Measurements from ENCODE around the gene STARD10.
"Not testable (repeated sequence)": the region's sequence is repeated elsewhere in the genome, so short reads cannot be mapped to it uniquely, and the experiment has no call there.

Gene STARD10

DNA sequence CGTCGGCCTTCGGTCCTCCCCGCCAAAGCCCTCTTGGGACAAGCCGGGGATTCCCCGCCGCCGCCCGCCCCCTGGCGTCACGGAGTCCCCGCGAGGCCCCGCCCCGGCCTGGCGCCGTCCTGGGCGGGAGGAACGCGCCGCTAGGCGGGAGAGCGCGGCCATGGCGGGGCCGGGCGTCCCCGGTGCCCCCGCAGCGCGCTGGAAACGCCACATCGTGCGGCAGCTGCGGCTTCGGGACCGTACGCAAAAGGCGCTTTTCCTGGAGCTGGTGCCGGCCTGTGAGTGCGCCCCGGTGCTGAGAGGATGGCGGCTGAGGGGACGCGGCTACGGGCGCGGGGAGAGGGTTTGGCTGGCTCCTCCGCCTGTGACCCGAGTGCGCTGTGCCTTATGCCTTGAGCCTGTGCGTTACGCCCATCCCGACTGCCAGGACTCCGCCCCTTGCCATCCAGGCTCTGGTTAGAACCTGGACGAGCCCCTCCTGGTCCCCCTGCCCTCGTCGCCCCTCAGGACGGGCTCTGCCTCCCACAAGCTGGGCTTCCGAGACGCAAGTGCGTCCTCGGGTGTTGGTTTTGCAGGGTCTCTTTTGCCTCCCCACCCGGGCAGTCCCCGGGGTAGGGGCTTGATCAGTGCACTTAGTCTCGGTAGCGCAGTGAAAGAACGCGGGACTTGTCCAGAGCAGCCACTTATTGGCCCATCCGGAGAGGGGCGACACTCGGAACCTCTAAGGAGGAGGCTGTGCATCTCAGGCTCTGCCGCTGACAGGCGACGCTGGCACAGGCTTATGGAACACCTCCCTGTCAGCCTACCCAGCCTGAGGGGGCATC is 20.7 kb upstream of the STARD10 start, which contains the start of gene ATG16L2:
Gene ATG16L2 (plus strand): TSS at position 126 of the 824 bp plus-strand sequence. CDS start 35 bp downstream, at position 161.
- Histone ChIP-seq H3K27ac (ENCODE audit: poor library complexity, severe bottlenecking) (peak within 1 kb of the TSS; percentile 67), H3K4me1 (ENCODE audit: insufficient read depth, poor library complexity, severe bottlenecking) (peaks cover 13% of the 10 kb centered on the region), H3K9me3 (ENCODE audit: severe bottlenecking) (no peaks in the 10 kb centered on the region), H3K4me3 (ENCODE audit: severe bottlenecking) (peak within 1 kb of the TSS; percentile 66), H3K27me3 (ENCODE audit: insufficient read depth, poor library complexity, severe bottlenecking) (no peaks in the 10 kb centered on the region), H3K36me3 (ENCODE audit: low read depth) (peaks cover 12% of the 10 kb centered on the region)
- no peak for TF ChIP-seq CTCF (IDR thresholded peaks at IDR 0.05; ENCODE audit: poor library complexity, severe bottlenecking)
- ATAC-seq (ENCODE audit: low read depth) (peak; percentile 66), DNase-seq (ENCODE audit: low spot score) (no peak)

- peaks cover 15% of the 10 kb centered on the region for H3K36me3 ChIP-seq (ENCODE audit: low read depth)
- H3K4me1 ChIP-seq (ENCODE audit: insufficient read depth, poor library complexity, severe bottlenecking): peaks cover 13% of the 10 kb centered on the region
These were observed 20.0 kb upstream of the STARD10 start for GRCh38 chr11:72813740-72814285.

DNA sequence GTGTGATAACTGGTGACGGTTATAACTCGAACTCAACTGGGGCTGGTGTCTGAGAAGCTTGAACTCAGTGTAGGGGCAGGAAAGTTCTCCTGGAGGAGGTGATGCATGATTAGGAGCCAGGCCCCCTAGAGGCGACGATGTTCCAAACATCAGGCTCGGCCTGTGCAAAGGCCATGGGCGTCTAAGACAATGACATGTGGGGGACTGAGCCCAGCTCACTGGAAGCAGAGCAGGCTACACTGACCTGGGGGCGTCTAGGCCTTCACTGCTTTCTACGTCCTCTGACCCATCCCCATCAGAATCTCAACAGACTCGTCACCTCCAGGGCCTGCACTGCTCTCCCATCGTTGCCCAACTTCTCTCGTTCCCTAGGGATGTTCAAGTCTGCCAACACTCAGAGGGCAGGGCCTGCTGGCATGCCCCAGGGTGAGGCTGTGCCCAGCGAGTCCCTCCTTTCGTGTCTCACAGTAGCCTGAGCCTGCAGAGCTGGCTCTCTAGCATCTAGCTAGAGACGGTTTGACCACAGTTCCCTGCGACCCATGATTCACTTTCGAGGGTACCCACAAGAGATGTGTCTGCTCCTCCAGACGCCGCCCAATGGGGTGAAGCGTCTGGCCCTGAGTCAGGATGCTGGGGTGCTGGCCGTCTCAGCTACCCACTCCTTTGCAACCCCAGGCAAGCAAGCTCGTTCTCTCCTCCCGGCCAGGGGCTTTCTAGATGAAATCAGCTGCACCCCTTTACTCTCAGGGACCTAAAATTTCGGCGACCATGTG is 19.3 kb upstream of the STARD10 start:
- ATAC-seq (ENCODE audit: low read depth) (peak; percentile 50), DNase-seq (ENCODE audit: low spot score) (no peak)
- peak; percentile 81 for TF ChIP-seq CTCF (IDR thresholded peaks at IDR 0.05; ENCODE audit: poor library complexity, severe bottlenecking)
- H3K4me3 ChIP-seq (ENCODE audit: severe bottlenecking): peak overlapping the region; percentile 66
- H3K9me3 ChIP-seq (ENCODE audit: severe bottlenecking): no peaks in the 10 kb centered on the region
- H3K4me1 ChIP-seq (ENCODE audit: insufficient read depth, poor library complexity, severe bottlenecking): peaks cover 13% of the 10 kb centered on the region
- peak overlapping the region; percentile 67 for H3K27ac ChIP-seq (ENCODE audit: poor library complexity, severe bottlenecking)
- H3K36me3 ChIP-seq (ENCODE audit: low read depth): peaks cover 15% of the 10 kb centered on the region
- no peaks in the 10 kb centered on the region for H3K27me3 ChIP-seq (ENCODE audit: insufficient read depth, poor library complexity, severe bottlenecking)

More at GRCh38 chr11:72813740-72814285, 20.0 kb upstream of the STARD10 start:
- ATAC-seq (ENCODE audit: low read depth): peak; percentile 64
- Histone ChIP-seq H3K4me3 (ENCODE audit: severe bottlenecking) (peak overlapping the region; percentile 66), H3K27me3 (ENCODE audit: insufficient read depth, poor library complexity, severe bottlenecking) (no peaks in the 10 kb centered on the region), H3K27ac (ENCODE audit: poor library complexity, severe bottlenecking) (peak overlapping the region; percentile 67), H3K9me3 (ENCODE audit: severe bottlenecking) (no peaks in the 10 kb centered on the region)
- no peak for DNase-seq (ENCODE audit: low spot score)
- no peak for TF ChIP-seq CTCF (IDR thresholded peaks at IDR 0.05; ENCODE audit: poor library complexity, severe bottlenecking)

GRCh38 chr11:72812604-72812966 is 18.7 kb upstream of the STARD10 start:
- Histone ChIP-seq H3K27me3 (ENCODE audit: insufficient read depth, poor library complexity, severe bottlenecking) (no peaks in the 10 kb centered on the region), H3K36me3 (ENCODE audit: low read depth) (peaks cover 15% of the 10 kb centered on the region), H3K27ac (ENCODE audit: poor library complexity, severe bottlenecking) (peak overlapping the region; percentile 67), H3K4me3 (ENCODE audit: severe bottlenecking) (peak overlapping the region; percentile 66), H3K9me3 (ENCODE audit: severe bottlenecking) (no peaks in the 10 kb centered on the region), H3K4me1 (ENCODE audit: insufficient read depth, poor library complexity, severe bottlenecking) (peaks cover 13% of the 10 kb centered on the region)
- no peak for TF ChIP-seq CTCF (IDR thresholded peaks at IDR 0.05; ENCODE audit: poor library complexity, severe bottlenecking)
- DNase-seq (ENCODE audit: low spot score): no peak
- peak; percentile 1; the same call in 2 of the 3 replicates for ATAC-seq (ENCODE audit: low read depth)

DNA sequence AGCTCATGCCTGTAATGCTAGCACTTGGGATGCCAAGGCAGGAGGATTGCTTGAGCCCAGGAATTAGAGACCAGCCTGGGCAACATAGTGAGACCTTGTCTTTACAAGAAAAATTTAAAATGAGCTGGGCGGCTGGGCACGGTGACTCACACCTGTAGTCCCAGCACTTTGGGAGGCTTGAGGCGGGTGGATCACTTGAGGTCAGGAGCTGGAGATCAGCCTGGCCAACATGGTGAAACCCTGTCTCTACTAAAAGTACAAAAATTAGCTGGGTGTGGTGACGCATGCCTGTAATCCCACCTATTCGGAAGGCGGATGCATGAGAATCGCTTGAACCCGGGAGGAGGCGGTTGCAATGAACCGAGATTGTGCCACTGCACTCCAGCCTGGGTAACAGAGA is 17.8 kb upstream of the STARD10 start:
- not testable (repeated sequence) for H3K27me3 ChIP-seq (ENCODE audit: insufficient read depth, poor library complexity, severe bottlenecking); H3K9me3 ChIP-seq (ENCODE audit: severe bottlenecking); H3K27ac ChIP-seq (ENCODE audit: poor library complexity, severe bottlenecking); ATAC-seq (ENCODE audit: low read depth); DNase-seq (ENCODE audit: low spot score); H3K4me3 ChIP-seq (ENCODE audit: severe bottlenecking)
- peaks cover 13% of the 10 kb centered on the region for H3K4me1 ChIP-seq (ENCODE audit: insufficient read depth, poor library complexity, severe bottlenecking)
- peaks cover 15% of the 10 kb centered on the region for H3K36me3 ChIP-seq (ENCODE audit: low read depth)
